ENCODE results near the gene FANCG.

The FANCG gene

DNA sequence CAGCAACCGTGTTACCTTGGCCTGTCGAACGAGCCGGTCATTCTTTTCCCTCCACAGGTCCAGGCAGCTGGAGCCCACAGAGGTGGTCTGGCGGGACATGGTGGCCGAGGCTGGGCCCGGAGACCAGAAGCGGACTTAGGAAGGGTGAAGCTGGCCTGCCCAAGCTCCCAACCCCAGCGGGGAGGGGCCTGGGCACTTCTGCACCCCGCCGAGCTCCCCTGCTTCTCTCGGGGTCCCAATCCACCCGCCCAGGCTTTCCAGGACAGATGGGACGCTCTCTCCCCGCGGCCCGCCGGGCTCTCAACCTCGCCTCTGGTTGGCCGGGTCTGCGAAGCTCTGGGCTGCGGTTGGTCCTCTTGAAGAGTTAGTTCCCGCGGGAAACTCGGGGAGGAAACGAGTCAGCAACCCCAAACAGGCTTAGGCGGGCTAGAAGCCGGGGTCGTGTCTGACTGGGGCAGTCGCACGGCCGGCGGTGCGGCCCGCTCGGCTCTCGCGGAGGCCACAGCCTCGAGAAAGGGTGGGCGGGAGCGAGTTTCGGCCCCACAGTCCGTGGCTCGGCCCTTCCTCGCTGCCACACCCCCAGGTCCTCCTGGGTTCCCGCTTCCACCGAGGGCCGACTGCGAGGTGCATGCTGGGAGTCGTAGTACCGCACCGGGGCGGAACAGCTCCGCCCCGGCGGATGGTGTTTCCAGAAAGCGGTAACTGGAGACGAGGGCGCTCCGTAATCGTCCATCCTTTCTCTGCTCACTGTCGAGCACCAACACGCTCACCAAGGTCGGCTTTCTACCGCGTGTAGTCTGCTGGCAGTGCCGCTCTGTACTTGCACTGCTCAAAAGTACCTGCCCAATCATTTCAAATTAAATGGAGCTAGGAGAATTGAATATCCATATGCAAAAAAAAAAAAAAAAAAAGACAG is at the start of gene FANCG:
FANCG (minus strand) TSS at position 517 of the 916 bp plus-strand sequence; CDS start at position 99, 418 bp downstream.
- DNase-seq (ENCODE audit: low spot score) = peak; percentile 94

DNA sequence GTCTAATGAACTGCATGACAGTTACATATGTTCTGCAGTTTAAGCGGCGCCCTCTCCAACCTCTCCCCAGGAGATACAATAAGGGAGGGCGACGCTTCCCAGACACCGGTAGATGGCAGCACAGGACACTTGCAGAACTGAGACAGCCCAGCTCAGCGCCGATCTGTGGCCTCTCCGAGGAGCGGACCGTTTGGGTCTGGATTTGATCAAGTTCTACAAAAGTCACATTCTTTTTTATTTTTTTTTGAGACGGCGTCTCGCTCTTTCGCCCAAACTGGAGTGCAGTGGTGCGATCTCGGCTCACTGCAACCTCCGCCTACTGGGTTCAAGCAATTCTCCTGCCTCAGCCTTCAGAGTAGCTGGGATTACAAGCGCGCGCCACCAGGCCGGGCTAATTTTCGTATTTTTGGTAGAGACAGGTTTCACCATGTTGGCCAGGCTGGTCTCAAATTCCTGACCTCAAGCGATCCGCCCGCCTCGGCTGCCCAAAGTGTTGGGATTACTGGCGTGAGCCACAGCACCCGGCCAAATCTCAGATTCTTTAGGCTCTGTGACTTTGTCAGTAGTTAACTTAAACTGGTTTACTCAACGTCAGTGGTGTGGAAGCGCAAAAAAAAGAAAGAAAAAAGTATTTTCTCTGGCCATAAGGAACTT is 37.3 kb upstream of the FANCG start:
- DNase-seq (ENCODE audit: low spot score) = peak; percentile 86

DNA sequence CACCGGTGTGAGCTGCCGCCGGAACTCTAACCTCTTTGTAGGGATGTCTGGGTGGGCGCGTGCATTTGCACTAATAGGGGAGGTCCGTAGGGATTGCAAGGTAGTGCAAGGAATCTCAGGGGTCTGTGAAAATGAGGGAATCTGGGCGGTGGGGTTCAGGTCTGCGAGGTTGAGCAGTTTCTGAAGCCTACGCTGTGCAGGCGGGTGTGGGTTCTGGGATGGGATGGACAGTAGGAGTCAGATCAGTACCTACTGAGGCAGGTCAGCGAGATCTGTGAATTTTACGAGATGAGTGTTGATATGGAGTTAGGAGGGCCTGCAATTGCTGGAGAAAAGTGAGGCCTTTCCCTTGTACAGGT is 36.8 kb upstream of the FANCG start:
- no peak for DNase-seq (ENCODE audit: low spot score)

DNA sequence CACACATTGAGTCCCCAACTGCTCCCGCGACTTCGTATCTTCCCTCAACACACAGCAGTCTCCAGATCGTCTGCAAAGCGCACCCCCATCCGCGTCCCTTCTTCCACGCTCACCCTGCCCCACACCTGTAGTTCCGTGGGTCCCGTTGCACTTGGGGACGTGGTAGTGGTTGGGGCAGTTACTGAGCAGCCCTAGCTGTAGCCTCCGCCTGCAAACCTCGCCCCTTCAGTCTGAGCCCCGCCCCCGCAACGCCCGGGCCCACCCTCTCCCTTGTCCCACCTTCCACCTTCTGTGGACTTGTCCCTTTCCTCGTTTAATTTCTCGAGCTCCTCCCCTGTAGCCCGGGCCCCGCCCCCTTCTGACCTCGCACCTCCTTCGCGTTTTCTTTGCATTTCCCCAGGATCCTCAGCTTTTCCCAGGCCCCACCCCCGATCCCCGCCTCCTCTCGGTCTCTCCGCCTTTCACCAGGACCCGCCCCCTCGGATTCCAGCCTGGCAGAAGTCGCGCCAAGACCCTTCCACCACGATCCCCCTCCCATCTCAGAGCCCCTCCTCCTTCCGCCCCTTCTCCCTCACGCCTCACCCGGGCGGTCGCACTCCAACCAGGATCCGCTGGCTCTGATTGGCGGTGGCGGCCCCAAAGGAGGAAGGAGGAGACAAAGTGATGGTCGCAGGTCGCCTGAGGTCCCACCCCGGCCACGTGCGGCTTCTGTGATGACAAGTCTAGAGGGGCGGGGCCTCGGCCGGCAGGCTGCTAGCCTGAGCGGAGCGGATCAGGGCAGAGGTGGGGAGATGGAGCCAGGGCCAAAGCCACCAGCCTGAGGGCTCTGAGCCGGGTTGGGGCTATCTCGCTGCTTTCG is 36.2 kb upstream of the FANCG start, which contains the start of gene ATOSB:
ATOSB (minus strand) TSS at position 183 of the 859 bp plus-strand sequence. CDS start 7,588 bp downstream, outside the sequence.
- peak; percentile 90 for DNase-seq (ENCODE audit: low spot score)

DNA sequence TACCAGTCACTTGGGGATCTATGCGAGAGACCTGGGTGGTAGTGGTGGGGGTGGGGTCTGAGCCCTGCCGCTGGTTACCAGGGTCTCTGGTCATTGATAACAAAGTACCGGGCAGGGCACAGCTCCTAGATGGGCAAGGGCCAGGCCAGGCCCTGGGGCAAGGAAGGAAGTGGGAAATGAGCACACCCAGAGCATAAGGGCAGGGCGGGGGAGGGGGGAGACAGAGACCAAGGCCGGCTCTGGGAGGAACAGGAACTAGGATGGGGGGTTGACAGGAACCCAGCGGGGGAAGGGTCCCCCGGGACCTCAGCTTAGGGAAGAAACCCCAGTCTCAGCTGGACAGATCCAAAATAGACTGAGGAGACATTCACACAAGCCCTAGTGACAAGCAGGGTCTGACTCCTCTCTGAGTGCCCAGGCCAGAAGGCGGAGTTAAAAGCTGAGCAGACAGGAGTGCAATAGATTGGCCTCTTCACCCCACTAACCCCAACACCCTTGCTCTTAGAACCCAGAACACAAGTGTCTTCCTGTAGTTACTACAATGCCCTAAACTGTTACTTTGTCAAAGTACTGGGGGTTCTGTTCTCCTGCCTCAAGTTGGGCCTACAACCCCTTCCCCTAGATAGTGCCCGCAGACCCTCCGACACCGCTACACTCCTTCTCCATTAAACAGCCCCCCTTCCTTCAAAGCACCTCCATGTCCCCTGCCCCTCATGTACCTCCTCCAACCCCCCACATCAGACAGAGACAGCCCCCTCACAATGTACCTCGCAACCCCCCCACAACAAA is 35.3 kb upstream of the FANCG start:
- no peak for DNase-seq (ENCODE audit: low spot score)

DNA sequence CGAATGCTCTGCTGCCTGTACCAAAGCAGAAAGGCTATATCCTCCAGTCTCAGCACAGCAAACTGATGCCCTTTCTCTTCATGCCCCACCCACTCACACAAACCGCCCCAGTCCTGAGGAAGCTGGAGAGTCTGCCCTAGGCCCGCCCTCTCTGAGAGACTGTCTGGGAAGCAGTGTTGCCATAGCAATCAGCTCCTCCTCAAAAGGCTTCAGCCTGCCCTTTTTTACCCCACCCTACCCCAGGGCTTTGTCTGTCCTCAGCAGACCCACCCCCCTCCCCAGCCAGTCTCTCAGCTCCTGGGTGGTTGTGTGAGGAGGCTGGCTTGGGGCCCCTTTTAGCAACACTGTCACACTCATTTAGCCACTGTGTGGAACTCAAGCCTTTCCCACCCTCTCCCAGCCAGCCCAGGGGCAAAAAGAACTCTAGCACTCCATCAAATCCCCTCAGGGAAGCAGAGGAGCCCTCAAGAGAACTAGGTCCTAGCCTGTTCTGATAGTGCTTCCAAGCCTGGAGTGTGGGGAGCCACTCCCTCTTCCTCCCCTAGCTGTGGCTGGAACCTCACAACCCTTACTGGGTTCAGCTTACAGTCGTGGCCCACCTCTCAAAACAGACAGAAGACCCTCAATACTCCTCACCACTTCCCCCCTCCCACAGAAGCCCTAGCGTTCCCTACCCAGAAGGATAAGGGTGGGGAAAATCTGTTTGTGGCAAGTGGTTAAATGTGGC is 34.5 kb upstream of the FANCG start:
- peak; percentile 85 for DNase-seq (ENCODE audit: low spot score)

DNA sequence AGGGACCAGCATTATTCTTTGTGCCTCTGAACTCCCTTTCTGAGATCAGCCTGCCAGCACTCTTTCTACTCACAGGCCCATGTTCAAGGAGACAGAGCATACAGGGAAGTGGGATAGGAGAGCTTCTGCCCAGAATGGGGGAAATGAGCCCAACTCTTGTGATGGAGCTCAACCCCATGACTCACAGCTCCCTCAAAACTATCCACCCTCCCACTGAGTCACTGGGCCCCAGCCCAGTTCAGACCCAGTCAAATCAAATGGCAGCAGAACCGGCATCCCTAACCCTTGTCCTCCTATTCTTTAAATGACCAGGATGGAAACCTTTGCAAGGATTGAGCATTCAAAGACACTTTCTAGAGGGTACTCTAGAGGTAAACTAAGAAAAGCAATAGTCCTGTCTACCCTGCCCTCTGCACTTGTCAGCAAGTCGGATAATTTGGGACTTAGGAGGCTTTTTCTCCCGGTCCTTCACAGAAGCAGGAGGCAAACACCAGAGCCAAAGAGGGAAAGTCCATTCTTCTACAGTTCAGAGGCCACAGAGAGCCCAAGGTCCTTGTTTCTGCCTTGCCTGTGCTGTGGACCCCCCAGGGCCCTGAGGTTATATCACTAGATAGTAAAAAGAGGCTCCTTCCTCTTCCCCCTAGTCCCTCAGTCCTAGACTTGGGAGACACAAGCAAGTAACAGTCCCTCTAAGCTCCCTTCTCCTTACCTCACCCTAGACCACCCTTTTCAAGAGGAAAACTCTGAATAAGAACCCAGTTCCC is 32.7 kb upstream of the FANCG start:
- peak; percentile 78 for DNase-seq (ENCODE audit: low spot score)

DNA sequence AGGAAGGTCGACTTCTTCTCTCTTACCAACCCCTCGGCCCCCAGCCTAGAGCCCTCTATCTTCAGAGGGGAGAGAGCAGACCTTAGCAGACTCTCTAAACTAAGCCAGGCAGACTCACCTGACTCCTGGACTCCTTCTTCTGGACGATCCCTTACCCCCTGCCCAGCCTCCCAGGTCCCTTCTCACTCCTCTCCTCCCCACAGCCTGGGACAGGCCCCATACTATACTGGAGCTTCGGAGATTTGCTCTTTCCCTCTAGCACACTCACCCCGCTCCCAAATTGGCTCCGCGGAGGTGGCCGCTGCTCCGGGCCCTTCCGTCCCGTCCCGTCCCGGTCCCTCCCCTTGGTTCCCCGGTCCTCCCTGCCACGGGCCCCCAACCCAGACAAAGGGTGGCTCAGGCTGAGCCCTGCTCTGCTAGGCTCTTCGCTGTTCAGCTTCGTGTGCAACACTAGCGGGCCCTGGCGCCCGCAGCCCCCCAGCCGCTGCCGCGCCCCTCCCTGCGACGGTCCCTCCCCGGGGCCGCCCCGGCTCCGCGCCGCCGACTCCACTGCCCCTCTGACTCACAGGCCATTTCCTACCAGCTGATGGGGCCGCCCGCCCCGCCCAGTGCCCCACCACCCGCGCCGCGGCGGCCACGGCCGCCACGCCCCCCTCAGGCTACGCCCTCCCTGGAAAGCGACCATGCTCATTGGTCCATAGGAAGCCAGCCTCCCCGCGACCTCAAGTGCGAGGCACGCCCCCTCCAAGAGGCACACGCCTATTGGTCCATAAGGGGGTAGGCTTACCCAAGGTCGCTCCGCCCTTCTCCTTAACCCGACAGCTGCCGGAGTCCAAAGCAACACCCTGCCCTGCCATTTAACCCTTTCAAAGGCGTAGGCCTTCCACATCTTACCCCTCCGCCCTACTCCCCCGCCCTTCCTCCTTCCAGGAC is 31.5 kb upstream of the FANCG start:
- peak; percentile 96 for DNase-seq (ENCODE audit: low spot score)

DNA sequence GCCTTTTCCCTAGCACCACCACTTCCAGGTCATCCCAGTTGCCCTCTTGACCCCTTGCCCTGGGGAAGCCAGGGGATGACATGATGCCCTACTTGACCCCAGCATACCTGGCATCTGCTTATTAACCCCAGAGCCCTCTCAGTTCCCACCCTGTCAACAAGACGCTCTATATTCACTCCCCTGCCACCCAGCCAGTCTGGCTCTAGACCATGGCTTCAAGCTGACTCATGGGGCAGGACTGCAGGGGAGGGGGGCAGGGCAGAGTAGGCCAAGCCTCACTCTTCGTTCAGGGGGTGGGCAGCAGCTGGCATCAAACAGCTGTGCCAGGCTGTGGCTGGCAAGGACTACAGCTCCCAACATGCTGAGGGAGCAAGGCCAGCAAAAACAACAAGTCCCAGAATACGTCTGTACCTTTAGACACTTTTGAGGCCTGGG is 30.6 kb upstream of the FANCG start:
- DNase-seq (ENCODE audit: low spot score) = peak; percentile 65

DNA sequence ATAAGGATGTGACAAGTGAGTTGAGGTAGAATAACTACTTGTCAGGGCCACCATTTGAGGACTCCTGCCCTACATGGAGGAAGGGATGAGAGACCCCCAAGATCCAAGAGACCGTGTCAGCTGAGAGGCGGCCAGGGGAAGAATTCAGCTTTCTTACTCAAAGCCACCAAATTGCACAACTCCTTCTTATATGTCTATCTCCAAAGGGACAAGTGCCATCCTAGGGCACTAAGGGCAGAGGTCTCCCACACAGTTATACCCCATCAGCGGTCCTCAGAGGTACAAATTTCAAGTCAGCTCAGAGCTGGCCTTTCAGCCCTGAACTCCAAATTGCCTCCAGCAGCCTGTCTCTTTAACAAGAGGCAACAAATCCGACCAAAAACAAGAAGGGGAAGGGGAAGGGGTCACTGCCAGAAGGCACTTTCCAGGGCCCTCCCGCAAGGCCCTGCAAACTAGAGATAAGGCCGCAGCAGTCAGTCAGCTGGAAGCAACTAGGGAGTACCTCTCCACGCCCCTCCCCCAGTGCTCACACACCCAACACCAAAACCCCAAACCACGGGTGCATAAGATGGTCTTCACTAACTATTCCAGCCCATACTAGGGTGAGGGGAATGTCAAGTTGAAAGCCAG is 29.3 kb upstream of the FANCG start:
- no peak for DNase-seq (ENCODE audit: low spot score)

DNA sequence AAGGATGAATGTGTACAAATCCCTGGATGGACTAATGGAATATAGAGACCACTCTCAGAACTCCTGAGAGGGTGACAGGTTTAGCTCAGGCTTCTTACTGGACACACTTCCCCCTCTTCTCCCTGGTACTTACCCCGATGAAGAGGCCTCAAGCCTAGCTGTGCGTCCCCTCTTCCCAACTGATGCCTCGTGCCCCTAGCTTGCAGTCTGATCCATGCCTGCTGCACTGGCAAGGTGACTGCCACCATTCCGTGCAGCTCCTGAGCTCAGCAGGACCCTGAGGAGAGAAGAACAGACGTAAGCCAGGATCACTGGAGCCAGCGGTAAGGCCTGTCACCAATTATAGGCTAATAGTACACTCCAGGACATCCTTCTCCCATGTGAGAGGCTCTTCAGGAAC is 28.7 kb upstream of the FANCG start:
- no peak for DNase-seq (ENCODE audit: low spot score)

DNA sequence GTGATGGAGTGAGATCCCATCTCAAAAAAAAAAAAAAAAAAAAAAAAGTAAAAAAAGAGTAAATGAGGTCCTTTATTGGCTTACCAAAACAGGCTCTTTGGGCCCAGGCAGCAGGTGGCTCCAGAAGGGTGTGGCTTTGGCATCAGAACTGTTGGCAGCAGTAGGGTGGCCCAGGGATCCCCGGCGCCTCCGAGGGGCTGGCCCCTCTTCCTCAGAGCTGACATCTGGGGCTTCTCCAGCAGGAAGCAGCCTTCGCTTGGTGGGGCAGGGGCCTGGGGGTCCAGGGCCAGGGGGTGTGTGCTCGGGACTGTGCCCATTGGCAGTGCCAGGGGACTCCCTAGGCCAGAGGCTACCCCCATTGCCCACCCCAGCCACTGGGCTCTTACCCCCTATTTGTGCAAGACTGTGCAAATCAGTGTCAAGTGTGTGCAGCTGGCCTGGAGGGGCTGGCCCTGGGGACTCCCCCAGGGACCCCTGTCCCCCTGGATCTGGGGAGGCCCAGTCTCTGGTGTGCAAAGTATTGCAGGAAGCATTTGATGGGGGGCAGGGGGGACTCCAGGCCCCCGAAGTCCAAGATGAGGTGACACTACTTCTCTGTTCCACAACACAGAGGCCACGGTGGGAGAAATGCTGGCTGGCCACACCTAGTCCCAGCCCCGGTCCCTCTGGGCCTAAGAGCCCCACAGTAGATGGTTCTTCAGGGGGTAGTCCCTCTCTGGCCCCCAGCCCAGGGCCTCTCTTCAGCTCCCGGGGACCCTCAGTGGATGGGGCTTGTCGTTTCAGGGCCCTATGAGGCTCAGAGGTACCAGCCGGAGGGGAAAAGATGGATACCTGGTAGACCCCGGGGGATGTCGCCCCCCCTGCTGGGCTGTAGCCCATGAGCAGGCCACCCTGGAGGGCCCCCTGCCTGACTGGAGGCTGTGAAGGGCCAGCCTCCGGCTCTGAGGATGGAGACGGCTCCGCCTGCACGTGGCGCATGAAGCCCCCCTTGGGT is 27.9 kb upstream of the FANCG start:
- DNase-seq (ENCODE audit: low spot score) = no peak

DNA sequence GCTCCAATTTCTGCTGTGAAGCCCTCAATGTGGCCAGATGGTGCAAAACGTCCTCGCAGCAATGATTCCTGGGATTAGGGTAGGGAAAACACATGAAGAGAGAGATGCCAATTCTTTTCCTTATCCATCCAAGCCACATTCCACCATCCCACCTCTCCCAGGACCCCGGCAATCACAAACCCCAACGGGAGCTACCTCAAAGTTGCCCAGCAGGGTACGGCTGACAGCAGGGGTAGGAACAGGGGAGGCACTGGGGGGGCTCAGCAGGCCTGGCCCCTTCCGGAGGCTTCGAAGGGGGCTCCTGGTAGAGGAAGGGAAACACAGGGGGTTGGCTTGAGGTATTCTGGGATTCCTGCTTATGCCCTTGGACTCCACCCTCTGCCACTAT is 26.6 kb upstream of the FANCG start:
- DNase-seq (ENCODE audit: low spot score) = no peak

DNA sequence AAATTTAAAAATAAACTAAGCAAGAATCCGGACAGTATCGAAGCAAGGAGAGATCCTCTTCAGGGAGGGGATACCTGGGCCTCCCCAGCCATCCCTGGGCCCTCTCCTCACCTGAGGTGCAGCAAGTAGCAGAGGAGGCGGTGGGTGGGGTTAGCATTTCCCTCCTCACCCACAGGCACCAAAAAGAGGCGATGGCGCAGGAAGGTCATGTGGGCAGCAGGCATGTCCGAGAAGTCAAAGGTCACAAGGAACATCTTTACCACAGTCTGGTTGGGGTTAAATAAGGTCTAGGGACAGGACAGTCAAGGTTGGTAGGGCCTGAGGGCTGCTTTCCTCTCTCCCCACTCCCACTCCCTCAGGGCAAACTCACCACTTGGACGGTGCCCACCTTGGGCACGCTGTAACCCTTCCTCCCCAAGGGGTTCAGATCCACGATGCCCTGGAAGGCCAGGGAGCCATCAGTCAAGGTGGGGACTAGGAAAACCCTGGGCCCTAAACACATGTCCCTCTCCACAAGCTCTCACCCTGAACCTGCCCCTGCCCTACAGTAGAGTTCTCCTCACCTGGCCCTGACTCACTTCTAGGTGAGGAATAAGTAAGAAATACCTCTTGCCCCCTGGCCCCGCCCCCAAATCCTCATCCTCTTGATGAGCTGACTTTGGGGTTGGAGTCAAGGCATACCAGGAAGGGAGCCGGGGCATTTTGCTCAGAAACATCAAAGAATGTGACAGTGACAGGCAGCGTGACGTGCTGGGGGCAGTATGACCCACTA is 26.0 kb upstream of the FANCG start:
- DNase-seq (ENCODE audit: low spot score) = no peak

DNA sequence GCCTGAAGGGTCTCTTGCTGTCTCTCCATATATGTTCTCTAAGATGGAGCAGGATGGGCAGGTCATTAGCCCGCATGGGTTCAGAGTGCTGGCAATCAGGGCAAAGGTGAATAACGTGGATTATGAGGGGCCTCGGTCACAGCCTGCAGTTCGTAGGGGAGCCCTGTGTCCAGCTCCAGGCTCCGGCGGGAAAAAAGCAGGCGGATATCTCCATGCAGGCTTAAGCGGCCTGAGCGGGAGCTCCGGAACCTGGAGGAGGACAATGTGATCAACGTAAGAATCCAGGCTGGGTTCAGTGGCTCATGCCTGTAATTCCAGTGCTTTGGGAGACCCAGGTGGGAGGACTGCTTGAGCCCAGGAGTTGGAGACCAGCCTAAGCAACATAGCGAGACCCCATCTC is 25.4 kb upstream of the FANCG start:
- DNase-seq (ENCODE audit: low spot score) = no peak

DNA sequence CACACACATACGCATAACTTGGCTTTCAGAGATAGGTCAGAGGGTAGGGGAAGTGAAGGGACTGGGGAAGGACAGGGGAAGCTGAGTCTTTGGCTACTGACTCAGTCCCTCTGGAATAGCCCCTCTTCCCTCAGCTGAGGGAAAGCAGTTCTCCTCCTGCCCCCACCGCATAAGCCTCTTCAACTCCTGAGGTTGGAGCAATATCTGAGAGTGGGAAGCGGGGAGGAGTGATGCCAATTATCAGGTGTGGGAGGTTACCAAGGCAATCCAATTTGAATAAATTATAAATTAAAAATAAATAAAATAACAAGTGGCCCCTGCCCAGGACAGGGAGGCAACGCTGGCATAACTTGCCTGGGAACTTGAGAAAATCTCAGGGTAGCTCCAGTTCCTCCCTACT is 24.8 kb upstream of the FANCG start:
- no peak for DNase-seq (ENCODE audit: low spot score)
